Ureter (tissue), 1 donor: ENCODE data around the gene ITPR1. TPM values are rescaled to one million over a fixed set of nuclear protein-coding genes. Genes with fewer than 3 reads are reported as not detected.

ENCODE experiments used
- total RNA-seq: library from RNA; stranded (reverse); gene quantifications from one replicate; pipeline ENCODE4 v1.2.4, GENCODE V29; 2023
- donor health status: DM: yes; HTN: yes; CAD: no.

ITPR1 gene
- total RNA-seq, 1 donor from 2014 or later, result 98.1 TPM

Other genes with a start within 250 kb of the ITPR1 start
- 19.8 TPM for gene SETMAR, start 190.0 kb upstream of the ITPR1 start, total RNA-seq
- 42.6 TPM for gene SUMF1, start 26.1 kb upstream of the ITPR1 start, total RNA-seq